ENCODE data around the gene NOTCH1.

GRCh38 chr9:136474974-136475865 lies 70.6 kb downstream of the NOTCH1 start:
- TF ChIP-seq CTCF (IDR thresholded peaks at IDR 0.05) (no peak), POLR2A (IDR thresholded peaks at IDR 0.05) (no peak), POLR2AphosphoS5 (IDR thresholded peaks at IDR 0.05) (no peak)
